ENCODE data around the gene ZNF587.

DNA sequence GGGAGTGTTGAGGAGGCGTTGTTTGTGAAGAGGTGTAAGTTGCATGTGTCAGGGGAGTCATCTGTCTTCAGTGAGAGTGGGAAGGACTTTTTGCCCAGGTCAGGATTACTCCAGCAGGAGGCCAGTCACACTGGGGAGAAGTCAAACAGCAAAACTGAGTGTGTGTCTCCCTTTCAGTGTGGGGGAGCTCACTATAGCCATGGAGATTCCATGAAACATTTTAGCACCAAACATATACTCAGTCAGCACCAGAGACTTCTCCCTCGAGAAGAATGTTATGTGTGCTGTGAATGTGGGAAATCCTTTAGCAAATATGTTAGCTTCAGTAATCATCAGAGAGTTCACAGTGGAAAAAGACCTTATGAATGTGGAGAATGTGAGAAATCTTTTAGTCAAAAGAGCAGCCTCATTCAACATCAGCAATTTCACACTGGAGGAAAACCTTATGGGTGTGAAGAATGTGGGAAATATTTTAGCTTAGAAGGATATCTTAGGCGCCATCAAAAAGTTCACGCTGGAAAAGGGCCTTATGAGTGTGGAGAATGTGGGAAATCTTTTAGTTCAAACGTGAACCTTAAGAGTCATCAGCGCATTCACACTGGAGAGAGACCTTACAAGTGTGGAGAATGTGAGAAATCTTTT, 8.4 kb upstream of the ZNF587 start:
- TF ChIP-seq, protein P1, sequence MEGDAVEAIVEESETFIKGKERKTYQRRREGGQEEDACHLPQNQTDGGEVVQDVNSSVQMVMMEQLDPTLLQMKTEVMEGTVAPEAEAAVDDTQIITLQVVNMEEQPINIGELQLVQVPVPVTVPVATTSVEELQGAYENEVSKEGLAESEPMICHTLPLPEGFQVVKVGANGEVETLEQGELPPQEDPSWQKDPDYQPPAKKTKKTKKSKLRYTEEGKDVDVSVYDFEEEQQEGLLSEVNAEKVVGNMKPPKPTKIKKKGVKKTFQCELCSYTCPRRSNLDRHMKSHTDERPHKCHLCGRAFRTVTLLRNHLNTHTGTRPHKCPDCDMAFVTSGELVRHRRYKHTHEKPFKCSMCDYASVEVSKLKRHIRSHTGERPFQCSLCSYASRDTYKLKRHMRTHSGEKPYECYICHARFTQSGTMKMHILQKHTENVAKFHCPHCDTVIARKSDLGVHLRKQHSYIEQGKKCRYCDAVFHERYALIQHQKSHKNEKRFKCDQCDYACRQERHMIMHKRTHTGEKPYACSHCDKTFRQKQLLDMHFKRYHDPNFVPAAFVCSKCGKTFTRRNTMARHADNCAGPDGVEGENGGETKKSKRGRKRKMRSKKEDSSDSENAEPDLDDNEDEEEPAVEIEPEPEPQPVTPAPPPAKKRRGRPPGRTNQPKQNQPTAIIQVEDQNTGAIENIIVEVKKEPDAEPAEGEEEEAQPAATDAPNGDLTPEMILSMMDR (IDR thresholded peaks at IDR 0.05) = no peak
- TF ChIP-seq POLR2A (IDR thresholded peaks at IDR 0.05) = no peak
